GM18498 (cell line): ENCODE measurements around the gene PGGT1B.
"Not testable (repeated sequence)": the region's sequence is repeated elsewhere in the genome, so short reads cannot be mapped to it uniquely, and the experiment has no call there.

ENCODE experiments used
- ATAC-seq: cut with Tn5 transposase; IDR thresholded peaks from one replicate; pipeline ENCODE4 v1.9.1; 2021; ENCODE audit warnings: mild to moderate bottlenecking, moderate library complexity; ENCODE audit not compliant: unreplicated experiment

PGGT1B gene

GRCh38 chr5:115262011-115262320 is 711 bp downstream of the PGGT1B start:
- peak; percentile 51 for ATAC-seq

GRCh38 chr5:115260248-115260647 is 2.4 kb downstream of the PGGT1B start:
- no peak for ATAC-seq

- ATAC-seq = no peak
Observed at GRCh38 chr5:115257981-115258380, 4.7 kb downstream of the PGGT1B start.

GRCh38 chr5:115249379-115249778 is 13.3 kb downstream of the PGGT1B start:
- ATAC-seq = not testable (repeated sequence)

- ATAC-seq = peak; percentile 63
Observed at GRCh38 chr5:115246361-115246991, 16.2 kb downstream of the PGGT1B start.

GRCh38 chr5:115243412-115243811 is 19.3 kb downstream of the PGGT1B start:
- ATAC-seq = no peak

GRCh38 chr5:115241881-115242642 is 20.6 kb downstream of the PGGT1B start:
- ATAC-seq = no peak

GRCh38 chr5:115237066-115237465 is 25.6 kb downstream of the PGGT1B start:
- ATAC-seq = no peak

GRCh38 chr5:115236599-115236998 is 26.1 kb downstream of the PGGT1B start:
- no peak for ATAC-seq

GRCh38 chr5:115231598-115231997 is 31.1 kb downstream of the PGGT1B start:
- no peak for ATAC-seq

- no peak for ATAC-seq
Observed at GRCh38 chr5:115229606-115230005, 33.1 kb downstream of the PGGT1B start.

- ATAC-seq = no peak
Observed at GRCh38 chr5:115227281-115227680, 35.4 kb downstream of the PGGT1B start.

GRCh38 chr5:115214541-115214940 is 48.1 kb downstream of the PGGT1B start:
- no peak for ATAC-seq

GRCh38 chr5:115209279-115209678 is 53.4 kb downstream of the PGGT1B start:
- ATAC-seq = peak; percentile 100

GRCh38 chr5:115202952-115203351 is 59.7 kb downstream of the PGGT1B start:
- ATAC-seq = no peak

- ATAC-seq = no peak
Observed at GRCh38 chr5:115196161-115196560, 66.5 kb downstream of the PGGT1B start.

GRCh38 chr5:115194676-115195075 is 68.0 kb downstream of the PGGT1B start:
- no peak for ATAC-seq

GRCh38 chr5:115193295-115193694 is 69.4 kb downstream of the PGGT1B start:
- ATAC-seq = no peak

GRCh38 chr5:115192098-115192497 is 70.6 kb downstream of the PGGT1B start:
- ATAC-seq = no peak

- no peak for ATAC-seq
Observed at GRCh38 chr5:115191474-115192031, 71.1 kb downstream of the PGGT1B start.

- ATAC-seq = no peak
Observed at GRCh38 chr5:115190388-115190787, 72.3 kb downstream of the PGGT1B start.

GRCh38 chr5:115189866-115190265 is 72.8 kb downstream of the PGGT1B start:
- ATAC-seq = no peak
